ENCODE data around the gene VPS18.

- no peak for TF ChIP-seq POLR2AphosphoS5 (IDR thresholded peaks at IDR 0.05)
- TF ChIP-seq EP300 (conservative IDR thresholded peaks at IDR 0.05; ENCODE audit: poor library complexity, severe bottlenecking): no peak
Measured at GRCh38 chr15:40915116-40915661, 20.9 kb downstream of the VPS18 start.

Measured in neural cell (in vitro differentiated cells).